Epithelial cell of prostate (primary cell): ENCODE data around the gene TEPSIN.

Experiments used
- DNase-seq: peaks from one replicate; pipeline ENCODE4 v3.0.0-alpha.2; 2011; ENCODE audit warnings: low read depth, low spot score
- H3K27ac ChIP-seq: fragments of 450-650 bp; 2 replicates; pipeline ENCODE4 v1.5.1; 2017; ENCODE audit warnings: mild to moderate bottlenecking

The TEPSIN gene

GRCh38 chr17:81190591-81190990, 48.3 kb downstream of the TEPSIN start:
- DNase-seq = no peak
- no peak overlapping the region for H3K27ac ChIP-seq

- H3K27ac ChIP-seq = no peak overlapping the region
- no peak for DNase-seq
Observed at GRCh38 chr17:81189670-81190530, 49.0 kb downstream of the TEPSIN start.

GRCh38 chr17:81189016-81189415, 49.8 kb downstream of the TEPSIN start:
- DNase-seq = no peak
- H3K27ac ChIP-seq = no peak overlapping the region

GRCh38 chr17:81188491-81188840, 50.4 kb downstream of the TEPSIN start:
- DNase-seq = no peak
- H3K27ac ChIP-seq = no peak overlapping the region

GRCh38 chr17:81187586-81188490, 51.0 kb downstream of the TEPSIN start:
- no peak overlapping the region for H3K27ac ChIP-seq
- DNase-seq = no peak

GRCh38 chr17:81187120-81187519, 51.7 kb downstream of the TEPSIN start:
- no peak overlapping the region for H3K27ac ChIP-seq
- no peak for DNase-seq

- no peak for DNase-seq
- no peak overlapping the region for H3K27ac ChIP-seq
Observed at GRCh38 chr17:81186203-81186602, 52.7 kb downstream of the TEPSIN start.

GRCh38 chr17:81184555-81184954, 54.3 kb downstream of the TEPSIN start:
- no peak for DNase-seq
- no peak overlapping the region for H3K27ac ChIP-seq

- no peak for DNase-seq
- no peak overlapping the region for H3K27ac ChIP-seq
Observed at GRCh38 chr17:81183807-81184206, 55.0 kb downstream of the TEPSIN start.

- no peak overlapping the region for H3K27ac ChIP-seq
- DNase-seq = no peak
Observed at GRCh38 chr17:81183316-81183715, 55.5 kb downstream of the TEPSIN start.

GRCh38 chr17:81182596-81182995, 56.3 kb downstream of the TEPSIN start:
- no peak for DNase-seq
- H3K27ac ChIP-seq = no peak overlapping the region

- no peak for DNase-seq
- H3K27ac ChIP-seq = no peak overlapping the region
Observed at GRCh38 chr17:81181811-81182185, 57.1 kb downstream of the TEPSIN start.

- DNase-seq = no peak
- H3K27ac ChIP-seq = no peak overlapping the region
Observed at GRCh38 chr17:81180836-81181810, 57.7 kb downstream of the TEPSIN start.

GRCh38 chr17:81179861-81180260, 59.0 kb downstream of the TEPSIN start:
- H3K27ac ChIP-seq = no peak overlapping the region
- DNase-seq = no peak

- no peak overlapping the region for H3K27ac ChIP-seq
Observed at GRCh38 chr17:81179220-81179619, 59.6 kb downstream of the TEPSIN start.

More at GRCh38 chr17:81179220-81179619, 59.6 kb downstream of the TEPSIN start:
- no peak for DNase-seq
